Mesenchymal stem cell (in vitro differentiated cells and primary cell): ENCODE data around the gene MRGPRX3.

Experiments
- DNase-seq: peaks from one replicate; pipeline ENCODE4 v3.0.0-alpha.2; 2013
- H2AFZ ChIP-seq: one replicate; pipeline ENCODE4 v1.6.1; 2013; ENCODE audit warnings: low read depth, mild to moderate bottlenecking, control low read depth, inconsistent platforms, low read length, moderate library complexity
- H2AK5ac ChIP-seq: 2 replicates; pipeline ENCODE4 v1.6.1; 2013; ENCODE audit warnings: low read length, moderate library complexity, mild to moderate bottlenecking, inconsistent platforms; ENCODE audit not compliant: severe bottlenecking
- H2BK120ac ChIP-seq: one replicate; pipeline ENCODE4 v1.6.1; 2013; ENCODE audit warnings: low read depth, mild to moderate bottlenecking, inconsistent platforms, low read length, moderate library complexity
- H2BK12ac ChIP-seq, 2 experiments: one replicate each; pipeline ENCODE4 v1.6.1; 2013; ENCODE audit warnings: inconsistent platforms in 2 of 2, low read length in 2 of 2, mild to moderate bottlenecking in 2 of 2, moderate library complexity in 2 of 2, control low read depth in 1 of 2
- H2BK15ac ChIP-seq: one replicate; pipeline ENCODE4 v1.6.1; 2013; ENCODE audit warnings: mild to moderate bottlenecking, low read depth, inconsistent platforms; ENCODE audit not compliant: poor library complexity, severe bottlenecking
- H2BK5ac ChIP-seq: 2 replicates; pipeline ENCODE4 v1.6.1; 2013; ENCODE audit warnings: low read depth, mild to moderate bottlenecking, low read length, control low read depth, inconsistent platforms; ENCODE audit not compliant: poor library complexity, severe bottlenecking
- H3K14ac ChIP-seq, 2 experiments: one replicate each; pipeline ENCODE4 v1.6.1; 2013; ENCODE audit warnings: inconsistent platforms in 2 of 2, low read length in 2 of 2, control low read depth in 1 of 2, mild to moderate bottlenecking in 1 of 2, moderate library complexity in 1 of 2
- H3K18ac ChIP-seq, 2 experiments: one replicate each; pipeline ENCODE4 v1.6.1; 2013; ENCODE audit warnings: inconsistent platforms in 2 of 2, low read length in 2 of 2, control low read depth in 1 of 2, low read depth in 1 of 2, mild to moderate bottlenecking in 1 of 2
- H3K23ac ChIP-seq, 2 experiments: one replicate each; pipeline ENCODE4 v1.6.1; 2013; ENCODE audit warnings: inconsistent platforms in 2 of 2, low read length in 2 of 2, mild to moderate bottlenecking in 2 of 2, moderate library complexity in 2 of 2, control low read depth in 1 of 2
- H3K27ac ChIP-seq: 2 replicates; pipeline ENCODE4 v1.5.1; 2013; ENCODE audit warnings: mild to moderate bottlenecking, moderate library complexity, low read length, control low read depth, inconsistent platforms; ENCODE audit not compliant: poor library complexity, severe bottlenecking
- H3K27me3 ChIP-seq, 2 experiments: 2 replicates each; pipeline versions ENCODE4 v1.6.1 to v1.7.0; 2013; ENCODE audit warnings: low read length in 2 of 2, mild to moderate bottlenecking in 2 of 2, moderate library complexity in 2 of 2, control low read depth in 1 of 2, inconsistent platforms in 1 of 2; ENCODE audit not compliant: control insufficient read depth in 1 of 2, insufficient read depth in 1 of 2
- H3K36me3 ChIP-seq, 2 experiments: 2 replicates each; pipeline versions ENCODE4 v1.6.1 to v1.7.0; 2013; ENCODE audit warnings: low read length in 2 of 2, control low read depth in 1 of 2, inconsistent platforms in 1 of 2, low read depth in 1 of 2, mild to moderate bottlenecking in 1 of 2; ENCODE audit not compliant: insufficient read depth in 2 of 2, control insufficient read depth in 1 of 2
- H3K4ac ChIP-seq, 2 experiments: one replicate each; pipeline ENCODE4 v1.6.1; 2013; ENCODE audit warnings: inconsistent platforms in 2 of 2, low read length in 2 of 2, mild to moderate bottlenecking in 2 of 2, moderate library complexity in 2 of 2, control low read depth in 1 of 2, low read depth in 1 of 2
- H3K4me1 ChIP-seq: 2 replicates; pipeline ENCODE4 v1.6.1; 2013; ENCODE audit warnings: low read depth, low read length, control low read depth; ENCODE audit not compliant: control insufficient read depth, insufficient read depth
- H3K4me2 ChIP-seq: 2 replicates; pipeline ENCODE4 v1.6.1; 2013; ENCODE audit warnings: low read length, mild to moderate bottlenecking, inconsistent platforms; ENCODE audit not compliant: poor library complexity, severe bottlenecking
- H3K4me3 ChIP-seq, 2 experiments: 2 replicates each; pipeline versions ENCODE4 v1.5.1 to v1.7.0; 2013; ENCODE audit warnings: low read length in 2 of 2, mild to moderate bottlenecking in 2 of 2, control low read depth in 1 of 2, low read depth in 1 of 2; ENCODE audit not compliant: insufficient read depth in 1 of 2
- H3K79me1 ChIP-seq: replicated peaks from 2 replicates; pipeline ENCODE4 v1.6.1; 2013; ENCODE audit warnings: mild to moderate bottlenecking, control low read depth, low read length, inconsistent platforms; ENCODE audit not compliant: poor library complexity, severe bottlenecking
- H3K9ac ChIP-seq: 2 replicates; pipeline ENCODE4 v1.7.0; 2013; ENCODE audit warnings: mild to moderate bottlenecking, low read length, moderate library complexity
- H3K9me3 ChIP-seq: 2 replicates; pipeline ENCODE4 v1.7.0; 2013; ENCODE audit warnings: mild to moderate bottlenecking, low read length; ENCODE audit not compliant: control insufficient read depth
- H4K8ac ChIP-seq: one replicate; pipeline ENCODE4 v1.6.1; 2013; ENCODE audit warnings: inconsistent platforms, mild to moderate bottlenecking, low read length, moderate library complexity
- H4K91ac ChIP-seq: one replicate; pipeline ENCODE4 v1.6.1; 2013; ENCODE audit warnings: mild to moderate bottlenecking, low read length, inconsistent platforms
- WGBS: methylation state at CpG from one replicate; pipeline ENCODE4 v1.1.7; 2013; ENCODE audit warnings: mixed read lengths; 5-methylcytosine and 5-hydroxymethylcytosine counted together

The MRGPRX3 gene

GRCh38 chr11:18137186-18137800 lies 4.9 kb downstream of the MRGPRX3 start:
- H2BK120ac ChIP-seq: no peak overlapping the region
- H3K14ac ChIP-seq: no peak overlapping the region
- WGBS: 95% methylated on average over 29 of the region's 29 CpGs
- H2AFZ ChIP-seq: no peak overlapping the region
- no peak overlapping the region for H2BK15ac ChIP-seq
- no peak overlapping the region for H3K27ac ChIP-seq
- H2BK12ac ChIP-seq: no peak overlapping the region
- H3K18ac ChIP-seq: no peak overlapping the region
- H3K23ac ChIP-seq: no peak overlapping the region
- no peak overlapping the region for H3K4me2 ChIP-seq
- no peak overlapping the region for H3K4me3 ChIP-seq
- no peaks in the 10 kb centered on the region for H3K4me1 ChIP-seq
- peaks cover 14 to 45% of the 10 kb centered on the region in 2 experiments for H3K27me3 ChIP-seq
- no peak overlapping the region for H3K9ac ChIP-seq
- H4K91ac ChIP-seq: no peak overlapping the region
- no peak overlapping the region for H2AK5ac ChIP-seq
- no peak for DNase-seq
- no peaks in the 10 kb centered on the region for H3K36me3 ChIP-seq
- no peak overlapping the region for H3K4ac ChIP-seq
- no peak overlapping the region for H2BK5ac ChIP-seq
- no peaks in the 10 kb centered on the region for H3K9me3 ChIP-seq
- no peaks in the 10 kb centered on the region for H3K79me1 ChIP-seq
- H4K8ac ChIP-seq: no peak overlapping the region

GRCh38 chr11:18140145-18140544 lies 7.8 kb downstream of the MRGPRX3 start:
- Histone ChIP-seq H4K8ac (no peak overlapping the region), H3K27me3 (peaks cover 3 to 22% of the 10 kb centered on the region in 2 experiments), H3K79me1 (no peaks in the 10 kb centered on the region), H3K4me1 (no peaks in the 10 kb centered on the region), H2AK5ac (no peak overlapping the region), H3K9me3 (no peaks in the 10 kb centered on the region), H3K9ac (no peak overlapping the region), H3K36me3 (no peaks in the 10 kb centered on the region), H3K4me3 (no peak overlapping the region), H2BK12ac (no peak overlapping the region), H2BK15ac (no peak overlapping the region), H3K18ac (no peak overlapping the region), H3K14ac (no peak overlapping the region), H2AFZ (no peak overlapping the region), H3K4me2 (no peak overlapping the region), H2BK5ac (no peak overlapping the region), H3K23ac (no peak overlapping the region), H2BK120ac (no peak overlapping the region), H3K27ac (no peak overlapping the region), H4K91ac (no peak overlapping the region), H3K4ac (no peak overlapping the region)
- 80% methylated on average over 1 of the region's 2 CpGs for WGBS
- DNase-seq: no peak

GRCh38 chr11:18144243-18144642 lies 11.9 kb downstream of the MRGPRX3 start:
- WGBS: 89% methylated on average over 4 of the region's 5 CpGs

GRCh38 chr11:18145025-18145424 lies 12.7 kb downstream of the MRGPRX3 start:
- H3K79me1 ChIP-seq: no peaks in the 10 kb centered on the region
- H3K4me3 ChIP-seq: no peak overlapping the region
- H2BK12ac ChIP-seq: no peak overlapping the region
- no peak overlapping the region for H2BK120ac ChIP-seq
- 50% methylated on average over 2 of the region's 2 CpGs for WGBS
- no peaks in the 10 kb centered on the region for H3K9me3 ChIP-seq
- no peak overlapping the region for H2BK15ac ChIP-seq
- no peak overlapping the region for H2AFZ ChIP-seq
- H3K18ac ChIP-seq: no peak overlapping the region
- H2BK5ac ChIP-seq: no peak overlapping the region
- H3K27ac ChIP-seq: no peak overlapping the region
- no peaks in the 10 kb centered on the region for H3K36me3 ChIP-seq
- no peak overlapping the region for H3K4ac ChIP-seq
- no peak overlapping the region for H3K4me2 ChIP-seq
- no peak overlapping the region for H3K23ac ChIP-seq
- no peaks in the 10 kb centered on the region for H3K4me1 ChIP-seq
- no peak overlapping the region for H4K8ac ChIP-seq
- peaks cover 7 to 20% of the 10 kb centered on the region in 2 experiments for H3K27me3 ChIP-seq
- no peak for DNase-seq
- H2AK5ac ChIP-seq: no peak overlapping the region
- no peak overlapping the region for H4K91ac ChIP-seq
- H3K9ac ChIP-seq: no peak overlapping the region
- H3K14ac ChIP-seq: no peak overlapping the region

More at GRCh38 chr11:18144243-18144642, 11.9 kb downstream of the MRGPRX3 start:
- H3K4me3 ChIP-seq: no peak overlapping the region
- H2AK5ac ChIP-seq: no peak overlapping the region
- H2AFZ ChIP-seq: no peak overlapping the region
- no peaks in the 10 kb centered on the region for H3K79me1 ChIP-seq
- no peak overlapping the region for H3K9ac ChIP-seq
- no peak overlapping the region for H3K4ac ChIP-seq
- no peak overlapping the region for H4K8ac ChIP-seq
- H3K27ac ChIP-seq: no peak overlapping the region
- no peak overlapping the region for H4K91ac ChIP-seq
- H2BK12ac ChIP-seq: no peak overlapping the region
- H3K9me3 ChIP-seq: no peaks in the 10 kb centered on the region
- H2BK5ac ChIP-seq: no peak overlapping the region
- no peak for DNase-seq
- no peak overlapping the region for H3K14ac ChIP-seq
- H3K18ac ChIP-seq: no peak overlapping the region
- no peaks in the 10 kb centered on the region for H3K4me1 ChIP-seq
- H3K36me3 ChIP-seq: no peaks in the 10 kb centered on the region
- H2BK15ac ChIP-seq: no peak overlapping the region
- H3K23ac ChIP-seq: no peak overlapping the region
- no peak overlapping the region for H3K4me2 ChIP-seq
- no peak overlapping the region for H2BK120ac ChIP-seq
- peaks cover 3 to 21% of the 10 kb centered on the region in 2 experiments for H3K27me3 ChIP-seq
